ENCODE results near the gene RILP. TPM values are rescaled to one million over a fixed set of nuclear protein-coding genes. Genes with fewer than 3 reads are reported as not detected.
A peak's percentile ranks its signal among the peaks of the same experiment; 100 is the strongest.

The RILP gene
- total RNA-seq, 4 donors from 2014 or later: 11.9 to 26.0 (median 20.1) TPM

DNA sequence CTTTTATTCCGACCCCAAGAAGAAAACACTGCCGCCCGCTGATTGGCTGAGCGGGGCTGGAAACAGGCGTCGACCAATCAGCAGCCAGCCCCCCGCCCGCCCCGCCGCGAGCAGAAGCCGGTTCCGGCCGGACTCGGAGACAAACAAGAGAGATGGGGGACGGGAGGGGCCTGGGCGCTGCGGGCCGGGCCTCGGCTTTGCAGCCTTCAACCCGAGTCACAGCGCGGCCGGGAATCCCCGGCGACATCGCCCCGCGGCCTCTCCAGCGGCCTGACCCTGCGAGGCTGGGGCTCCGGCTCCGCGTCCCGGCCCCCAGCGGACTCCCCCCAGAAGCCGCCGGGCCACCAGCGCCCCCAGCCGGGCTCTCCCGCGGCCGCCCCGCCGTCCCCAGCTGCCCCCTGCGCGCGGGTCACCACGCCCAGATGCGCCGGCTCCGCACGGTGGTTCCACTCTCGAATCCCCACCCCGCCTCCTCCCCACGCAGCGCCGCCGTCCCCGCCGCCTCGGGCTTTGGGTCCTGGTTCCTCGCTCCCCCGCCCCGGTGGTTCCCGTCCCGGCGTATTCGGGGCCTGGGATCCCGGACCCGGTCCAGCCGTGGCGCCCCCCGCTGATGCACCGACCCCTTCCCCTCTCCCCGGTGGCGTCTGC, 20.7 kb downstream of the RILP start:
- peak; percentile 96 to 98 for DNase-seq (ENCODE audit: low spot score in 2 of 2)
- no peaks in the 10 kb centered on the region for H3K9me3 ChIP-seq
- TF ChIP-seq POLR2AphosphoS5 (IDR thresholded peaks at IDR 0.05) (no peak), POLR2A (IDR thresholded peaks at IDR 0.05) (peak in 1 of 2 donors; percentile 8), EP300 (IDR thresholded peaks at IDR 0.05) (no peak)
- TF ChIP-seq, protein P1, sequence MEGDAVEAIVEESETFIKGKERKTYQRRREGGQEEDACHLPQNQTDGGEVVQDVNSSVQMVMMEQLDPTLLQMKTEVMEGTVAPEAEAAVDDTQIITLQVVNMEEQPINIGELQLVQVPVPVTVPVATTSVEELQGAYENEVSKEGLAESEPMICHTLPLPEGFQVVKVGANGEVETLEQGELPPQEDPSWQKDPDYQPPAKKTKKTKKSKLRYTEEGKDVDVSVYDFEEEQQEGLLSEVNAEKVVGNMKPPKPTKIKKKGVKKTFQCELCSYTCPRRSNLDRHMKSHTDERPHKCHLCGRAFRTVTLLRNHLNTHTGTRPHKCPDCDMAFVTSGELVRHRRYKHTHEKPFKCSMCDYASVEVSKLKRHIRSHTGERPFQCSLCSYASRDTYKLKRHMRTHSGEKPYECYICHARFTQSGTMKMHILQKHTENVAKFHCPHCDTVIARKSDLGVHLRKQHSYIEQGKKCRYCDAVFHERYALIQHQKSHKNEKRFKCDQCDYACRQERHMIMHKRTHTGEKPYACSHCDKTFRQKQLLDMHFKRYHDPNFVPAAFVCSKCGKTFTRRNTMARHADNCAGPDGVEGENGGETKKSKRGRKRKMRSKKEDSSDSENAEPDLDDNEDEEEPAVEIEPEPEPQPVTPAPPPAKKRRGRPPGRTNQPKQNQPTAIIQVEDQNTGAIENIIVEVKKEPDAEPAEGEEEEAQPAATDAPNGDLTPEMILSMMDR (IDR thresholded peaks at IDR 0.05): peak; percentile 9 to 32
- peak overlapping the region; percentile 86 for H3K4me3 ChIP-seq
- H3K27ac ChIP-seq: peak overlapping the region; percentile 86
- no peaks in the 10 kb centered on the region for H3K27me3 ChIP-seq
- H3K36me3 ChIP-seq: no peaks in the 10 kb centered on the region
- WGBS: 0% methylated on average over 2 of the region's 77 CpGs
- H3K4me1 ChIP-seq: peaks cover 48% of the 10 kb centered on the region

DNA sequence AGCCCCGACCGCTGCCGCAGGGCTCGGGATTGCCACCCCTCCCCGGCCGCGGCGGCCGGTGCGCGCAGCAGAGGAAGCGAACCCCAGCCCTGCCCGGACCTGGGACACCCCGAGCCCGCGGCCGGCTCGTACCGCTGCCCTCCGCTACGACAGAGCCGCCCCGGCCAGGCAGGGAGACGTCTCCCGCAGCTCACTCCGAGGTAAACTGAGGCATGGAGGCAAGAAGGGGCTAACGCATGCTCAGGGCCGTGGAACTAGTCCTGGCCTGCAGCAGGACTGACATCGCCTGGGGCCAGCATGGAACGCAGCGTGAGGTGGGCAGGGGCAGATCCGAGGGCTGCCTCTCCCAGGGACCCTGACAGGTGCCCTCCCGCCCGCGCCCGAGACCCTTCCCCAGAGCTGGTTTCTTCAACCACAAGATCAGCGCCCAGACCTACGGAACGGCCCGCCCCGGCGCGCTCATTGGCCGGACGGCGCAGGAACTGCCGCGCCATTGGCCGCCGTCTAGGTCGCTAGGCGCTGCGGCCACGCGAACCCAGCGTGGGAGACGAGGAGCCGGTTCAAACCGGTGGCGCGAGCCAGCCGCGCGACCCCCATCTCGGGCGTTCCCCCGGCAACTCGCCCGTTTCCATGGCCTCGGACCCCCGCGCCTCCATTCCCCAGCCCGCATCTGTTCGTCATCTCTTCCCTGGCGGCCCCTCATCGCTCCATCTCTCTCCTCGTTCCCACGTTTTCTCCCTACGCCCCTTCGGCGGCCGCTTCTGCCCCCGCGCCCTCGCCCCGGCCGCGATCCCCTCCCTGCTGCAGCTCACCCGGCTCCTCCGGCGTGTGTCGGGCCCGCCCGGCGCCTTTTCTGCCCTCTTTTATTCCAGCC, 21.4 kb downstream of the RILP start, which contains the start of gene SLC43A2:
SLC43A2 (minus strand) TSS at position 853 of the 874 bp plus-strand sequence. CDS start 960 bp downstream, outside the sequence.
- H3K4me3 ChIP-seq: peak within 1 kb of the TSS; percentile 86
- no peaks in the 10 kb centered on the region for H3K36me3 ChIP-seq
- H3K27me3 ChIP-seq: no peaks in the 10 kb centered on the region
- peaks cover 48% of the 10 kb centered on the region for H3K4me1 ChIP-seq
- TF ChIP-seq EP300 (IDR thresholded peaks at IDR 0.05) (no peak), POLR2AphosphoS5 (IDR thresholded peaks at IDR 0.05) (peak in 1 of 3 donors; percentile 4), POLR2A (IDR thresholded peaks at IDR 0.05) (peak in 1 of 2 donors; percentile 36)
- TF ChIP-seq, protein P1 (IDR thresholded peaks at IDR 0.05): no peak
- no peaks in the 10 kb centered on the region for H3K9me3 ChIP-seq
- peak within 1 kb of the TSS; percentile 86 for H3K27ac ChIP-seq
- peak in 1 of 2 donors; percentile 84 for DNase-seq (ENCODE audit: low spot score in 2 of 2)
- under 1% methylated on average over 40 of the region's 95 CpGs for WGBS

DNA sequence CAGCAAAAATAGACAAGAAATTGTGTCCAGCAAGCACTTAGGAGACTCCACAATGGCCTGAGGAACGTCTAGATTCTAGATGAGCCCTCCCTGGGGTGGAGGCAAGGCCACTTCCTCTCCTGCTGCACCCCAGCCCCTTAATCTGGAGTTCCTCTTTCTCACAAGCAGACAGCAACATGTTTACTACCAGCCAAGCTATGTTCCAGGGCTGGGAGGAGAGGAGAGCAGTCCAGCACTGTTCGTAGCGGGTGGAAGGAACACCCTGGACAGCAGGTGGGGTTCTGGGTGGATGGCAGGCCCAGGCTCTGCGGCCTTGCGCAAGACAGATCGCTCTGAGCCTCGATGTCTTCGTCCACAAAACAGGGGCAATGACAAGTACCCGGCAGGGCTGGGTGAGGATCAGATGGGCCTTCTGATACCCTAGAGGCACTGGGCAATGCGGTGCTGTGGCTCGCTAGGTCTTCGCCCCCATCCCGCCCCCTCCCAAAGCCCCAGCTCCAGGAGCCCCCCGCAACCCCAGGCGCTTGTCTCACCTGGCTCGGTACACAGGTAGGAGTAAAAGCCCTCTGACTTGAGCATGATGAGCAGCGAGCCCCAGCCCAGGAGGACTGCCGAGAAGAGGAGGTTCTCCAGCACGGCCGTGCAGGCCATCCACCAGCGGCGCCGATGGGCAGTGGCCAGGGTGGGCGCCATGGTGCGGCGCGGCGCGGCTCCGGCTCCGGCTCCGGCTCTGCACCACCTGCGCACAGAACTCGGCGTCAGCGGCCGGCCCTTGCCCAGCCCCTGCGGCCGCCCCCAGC, 22.3 kb downstream of the RILP start:
- Histone ChIP-seq H3K9me3 (no peaks in the 10 kb centered on the region), H3K27me3 (no peaks in the 10 kb centered on the region), H3K4me3 (peak overlapping the region; percentile 86), H3K4me1 (peaks cover 48% of the 10 kb centered on the region), H3K27ac (peak overlapping the region; percentile 86), H3K36me3 (no peaks in the 10 kb centered on the region)
- DNase-seq (ENCODE audit: low spot score in 2 of 2): no peak
- 22% methylated on average over 31 of the region's 39 CpGs for WGBS
- TF ChIP-seq POLR2A (IDR thresholded peaks at IDR 0.05) (peak in 1 of 2 donors; percentile 29), EP300 (IDR thresholded peaks at IDR 0.05) (no peak)

DNA sequence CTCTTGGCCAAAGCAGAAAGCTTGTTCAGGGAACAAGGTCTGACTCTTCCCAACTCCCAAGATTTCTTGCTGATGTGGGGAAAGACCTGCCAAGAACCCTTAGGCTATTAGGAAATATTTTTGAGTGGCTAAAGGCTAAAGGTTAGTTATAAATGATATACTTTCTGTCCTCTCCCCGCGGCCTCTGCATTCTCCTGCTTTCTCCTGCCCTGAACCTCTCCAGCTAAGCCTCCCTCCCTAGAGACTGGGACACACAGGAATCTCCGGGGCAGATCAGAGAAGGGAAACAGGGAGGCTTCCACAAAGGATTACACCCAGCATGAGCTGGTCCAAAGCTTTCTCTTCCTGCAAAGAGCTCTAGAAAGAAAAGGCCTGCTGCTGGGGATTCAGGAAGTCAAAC, 23.3 kb downstream of the RILP start:
- TF ChIP-seq, protein P1 (IDR thresholded peaks at IDR 0.05): no peak
- TF ChIP-seq POLR2AphosphoS5 (IDR thresholded peaks at IDR 0.05) (no peak), EP300 (IDR thresholded peaks at IDR 0.05) (no peak), POLR2A (IDR thresholded peaks at IDR 0.05) (no peak)
- 56% methylated on average over 3 of the region's 3 CpGs for WGBS
- no peaks in the 10 kb centered on the region for H3K27me3 ChIP-seq
- H3K4me1 ChIP-seq: peaks cover 48% of the 10 kb centered on the region
- no peak overlapping the region for H3K4me3 ChIP-seq
- H3K9me3 ChIP-seq: no peaks in the 10 kb centered on the region
- no peaks in the 10 kb centered on the region for H3K36me3 ChIP-seq
- H3K27ac ChIP-seq: peak overlapping the region; percentile 1
- no peak for DNase-seq (ENCODE audit: low spot score in 2 of 2)

DNA sequence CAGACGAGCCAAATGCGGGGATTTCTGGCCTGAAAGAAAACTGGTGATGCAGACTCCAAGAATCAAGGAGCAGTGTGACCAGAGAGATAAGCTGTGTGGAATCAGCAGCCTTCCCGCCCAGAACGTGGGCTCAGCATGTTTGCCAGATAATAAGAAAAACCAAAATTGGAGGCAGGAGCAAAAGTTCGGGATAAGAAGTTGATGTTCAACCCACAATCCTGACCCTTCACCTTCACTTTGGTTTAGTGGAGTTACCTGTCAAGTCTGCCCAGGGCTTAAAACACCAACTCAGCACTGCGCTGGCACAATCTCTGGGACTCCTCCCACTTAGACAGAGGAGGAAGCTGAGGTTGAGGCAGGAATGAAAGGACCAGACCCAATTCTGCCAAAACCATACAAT, 24.1 kb downstream of the RILP start:
- Histone ChIP-seq H3K9me3 (no peaks in the 10 kb centered on the region), H3K36me3 (no peaks in the 10 kb centered on the region), H3K27me3 (no peaks in the 10 kb centered on the region), H3K4me1 (peaks cover 48% of the 10 kb centered on the region), H3K27ac (no peak overlapping the region), H3K4me3 (no peak overlapping the region)
- TF ChIP-seq POLR2AphosphoS5 (IDR thresholded peaks at IDR 0.05) (no peak), EP300 (IDR thresholded peaks at IDR 0.05) (no peak), POLR2A (IDR thresholded peaks at IDR 0.05) (no peak)
- TF ChIP-seq, protein P1 (IDR thresholded peaks at IDR 0.05): no peak
- DNase-seq (ENCODE audit: low spot score in 2 of 2): no peak
- 85% methylated on average over 6 of the region's 6 CpGs for WGBS
